ENCODE data around the gene ELF4. TPM values are rescaled to one million over a fixed set of nuclear protein-coding genes. Genes with fewer than 3 reads are reported as not detected.

ELF4 gene
- total RNA-seq, 4 donors from 2014 or later: 20.1 to 56.1 (median 44.2) TPM

GRCh38 chrX:130034178-130034577 lies 76.1 kb downstream of the ELF4 start:
- no peaks in the 10 kb centered on the region for H3K4me1 ChIP-seq
- WGBS, 2 donors (ENCODE audit: low coverage in 1 of 2): 75% methylated on average over 7 of the region's 7 CpGs; no CpG with 5 or more reads in 1 of the 2 donors
- H3K27ac ChIP-seq: no peak overlapping the region
- no peak for TF ChIP-seq CTCF (IDR thresholded peaks at IDR 0.05)
- no peak for TF ChIP-seq EP300 (IDR thresholded peaks at IDR 0.05; ENCODE audit: low read depth)
- no peak for TF ChIP-seq POLR2AphosphoS5 (IDR thresholded peaks at IDR 0.05)
- TF ChIP-seq POLR2A (IDR thresholded peaks at IDR 0.05): no peak
- intact Hi-C loops (cut with DNase I; ENCODE audit: low total_unique reads): no loop called here
- in situ Hi-C loops (cut with MboI; ENCODE audit: low pct_ligation_motif_present in 1 of 4, low pct_unique_long_range_greater_than_20kb in 1 of 4, low sequenced_read_pairs in 3 of 4): loop anchor here in 1 of 4 donors (25.0 kb wide), 1 partner anchor 97 kb away; no protein-coding TSS in a partner anchor
- no peak for DNase-seq
- peaks cover 0 to 5% (median 0%) of the 10 kb centered on the region in 4 donors for H3K36me3 ChIP-seq
- no peak overlapping the region for H3K4me3 ChIP-seq
- H3K9me3 ChIP-seq: no peaks in the 10 kb centered on the region
- H3K27me3 ChIP-seq: no peaks in the 10 kb centered on the region

GRCh38 chrX:130032552-130032951 lies 77.7 kb downstream of the ELF4 start:
- 60 to 74% methylated on average over 1 to 3 of the region's 3 CpGs for WGBS, 2 donors (ENCODE audit: low coverage in 1 of 2)
- in situ Hi-C loops (cut with MboI; ENCODE audit: low pct_ligation_motif_present in 1 of 4, low pct_unique_long_range_greater_than_20kb in 1 of 4, low sequenced_read_pairs in 3 of 4): loop anchor here in 1 of 4 donors (25.0 kb wide), 1 partner anchor 95 kb away; no protein-coding TSS in a partner anchor

DNA sequence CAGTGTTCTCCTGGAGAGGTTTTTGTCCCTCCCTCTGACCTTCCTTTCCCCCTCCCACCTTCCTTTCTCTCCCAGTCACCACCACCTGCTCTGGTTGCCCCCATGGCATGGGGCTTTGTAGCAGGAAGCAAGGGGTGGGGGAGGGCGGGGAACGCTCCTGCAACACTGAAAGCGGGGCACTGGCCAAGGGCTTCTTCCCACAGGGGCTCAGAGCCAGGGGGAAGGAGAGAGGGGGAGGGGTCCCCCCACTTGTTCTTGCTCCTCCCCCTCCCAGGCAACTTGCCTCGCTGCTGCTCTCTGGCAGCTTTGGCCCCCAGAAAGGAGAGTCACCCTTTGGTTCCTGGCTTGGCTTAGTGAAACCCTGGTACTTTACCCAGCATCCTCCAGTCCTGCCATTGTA lies 79.5 kb downstream of the ELF4 start:
- in situ Hi-C loops (cut with MboI; ENCODE audit: low pct_ligation_motif_present in 1 of 4, low pct_unique_long_range_greater_than_20kb in 1 of 4, low sequenced_read_pairs in 3 of 4): loop anchor here in 1 of 4 donors (25.0 kb wide), 1 partner anchor 94 kb away; no protein-coding TSS in a partner anchor
- Histone ChIP-seq H3K36me3 (no peaks in the 10 kb centered on the region), H3K27ac (no peak overlapping the region), H3K27me3 (no peaks in the 10 kb centered on the region), H3K4me1 (no peaks in the 10 kb centered on the region), H3K4me3 (no peak overlapping the region), H3K9me3 (no peaks in the 10 kb centered on the region)
- TF ChIP-seq EP300 (IDR thresholded peaks at IDR 0.05; ENCODE audit: low read depth) (no peak), POLR2A (IDR thresholded peaks at IDR 0.05) (no peak), CTCF (IDR thresholded peaks at IDR 0.05) (no peak), POLR2AphosphoS5 (IDR thresholded peaks at IDR 0.05) (no peak)
- 79% methylated on average over 4 of the region's 4 CpGs; no CpG with 5 or more reads in 1 of the 2 donors for WGBS, 2 donors (ENCODE audit: low coverage in 1 of 2)
- intact Hi-C loops (cut with DNase I; ENCODE audit: low total_unique reads): no loop called here
- no peak for DNase-seq

More at GRCh38 chrX:130032552-130032951, 77.7 kb downstream of the ELF4 start:
- DNase-seq: no peak
- Histone ChIP-seq H3K36me3 (peaks cover 0 to under 1% (median 0%) of the 10 kb centered on the region in 4 donors), H3K27me3 (no peaks in the 10 kb centered on the region), H3K4me1 (no peaks in the 10 kb centered on the region), H3K27ac (no peak overlapping the region), H3K4me3 (no peak overlapping the region), H3K9me3 (no peaks in the 10 kb centered on the region)
- TF ChIP-seq CTCF (IDR thresholded peaks at IDR 0.05): no peak
- TF ChIP-seq POLR2A (IDR thresholded peaks at IDR 0.05): no peak
- TF ChIP-seq EP300 (IDR thresholded peaks at IDR 0.05; ENCODE audit: low read depth): no peak
- no peak for TF ChIP-seq POLR2AphosphoS5 (IDR thresholded peaks at IDR 0.05)
- intact Hi-C loops (cut with DNase I; ENCODE audit: low total_unique reads): no loop called here

- no peak overlapping the region for H3K27ac ChIP-seq
- H3K27me3 ChIP-seq: no peaks in the 10 kb centered on the region
- no peaks in the 10 kb centered on the region for H3K9me3 ChIP-seq
- in situ Hi-C loops (cut with MboI; ENCODE audit: low pct_ligation_motif_present in 1 of 4, low pct_unique_long_range_greater_than_20kb in 1 of 4, low sequenced_read_pairs in 3 of 4) (loop anchor here in 3 of 4 donors (10.0 to 25.0 kb wide), 2 partner anchors 91 to 103 kb away; no protein-coding TSS in a partner anchor), intact Hi-C loops (cut with DNase I; ENCODE audit: low total_unique reads) (loop anchor here (5.0 kb wide), 1 partner anchor 101 kb away; no protein-coding TSS in a partner anchor)
- peaks cover 0 to 3% (median 0%) of the 10 kb centered on the region in 4 donors for H3K4me1 ChIP-seq
- DNase-seq: peak; percentile 51
- TF ChIP-seq EP300 (IDR thresholded peaks at IDR 0.05; ENCODE audit: low read depth): no peak
- TF ChIP-seq CTCF (IDR thresholded peaks at IDR 0.05): peak; percentile 55 to 70 (median 61)
- no peaks in the 10 kb centered on the region for H3K36me3 ChIP-seq
- 48% methylated on average over 5 of the region's 5 CpGs; no CpG with 5 or more reads in 1 of the 2 donors for WGBS, 2 donors (ENCODE audit: low coverage in 1 of 2)
- H3K4me3 ChIP-seq: no peak overlapping the region
Observed at GRCh38 chrX:130028196-130028595, 82.1 kb downstream of the ELF4 start.

Measured in transverse colon (tissue), 4 donors.